Measurements from ENCODE around the gene GREM2. TPM values are rescaled to one million over a fixed set of nuclear protein-coding genes. Genes with fewer than 3 reads are reported as not detected.

Gene GREM2
- total RNA-seq, 4 donors from 2014 or later, result 0.26 to 7.0 (median 1.4) TPM

GRCh38 chr1:240610636-240611035, 1.3 kb downstream of the GREM2 start:
- Histone ChIP-seq H3K4me3 (peak overlapping the region in 1 of 2 donors; percentile 45), H3K4me1 (no peaks in the 10 kb centered on the region), H3K27ac (no peak overlapping the region), H3K36me3 (no peaks in the 10 kb centered on the region), H3K9me3 (no peaks in the 10 kb centered on the region), H3K27me3 (no peaks in the 10 kb centered on the region)
- TF ChIP-seq CTCF (IDR thresholded peaks at IDR 0.05) (no peak), POLR2A (IDR thresholded peaks at IDR 0.05) (no peak)
- no peak for DNase-seq
- intact Hi-C loops (cut with DNase I; ENCODE audit: low total_unique reads), result no loop called here

- Histone ChIP-seq H3K27ac (no peak overlapping the region), H3K4me1 (no peaks in the 10 kb centered on the region), H3K36me3 (no peaks in the 10 kb centered on the region), H3K9me3 (no peaks in the 10 kb centered on the region), H3K4me3 (no peak overlapping the region), H3K27me3 (no peaks in the 10 kb centered on the region)
- TF ChIP-seq CTCF (IDR thresholded peaks at IDR 0.05) (no peak), POLR2A (IDR thresholded peaks at IDR 0.05) (no peak)
- intact Hi-C loops (cut with DNase I; ENCODE audit: low total_unique reads), result no loop called here
- DNase-seq, result no peak
These were observed 2.4 kb downstream of the GREM2 start for GRCh38 chr1:240609527-240610060.

GRCh38 chr1:240608707-240609106, 3.2 kb downstream of the GREM2 start:
- intact Hi-C loops (cut with DNase I; ENCODE audit: low total_unique reads), result no loop called here
- Histone ChIP-seq H3K4me3 (no peak overlapping the region), H3K4me1 (no peaks in the 10 kb centered on the region), H3K36me3 (no peaks in the 10 kb centered on the region), H3K27ac (no peak overlapping the region), H3K27me3 (no peaks in the 10 kb centered on the region), H3K9me3 (no peaks in the 10 kb centered on the region)
- TF ChIP-seq CTCF (IDR thresholded peaks at IDR 0.05) (peak in 2 of 4 experiments; percentile 21), POLR2A (IDR thresholded peaks at IDR 0.05) (no peak)
- DNase-seq, result peak in 1 of 2 donors; percentile 24

GRCh38 chr1:240607006-240607405, 4.9 kb downstream of the GREM2 start:
- no peaks in the 10 kb centered on the region for H3K36me3 ChIP-seq
- TF ChIP-seq POLR2A (IDR thresholded peaks at IDR 0.05) (no peak), CTCF (IDR thresholded peaks at IDR 0.05) (no peak)
- DNase-seq, result no peak
- H3K27me3 ChIP-seq, result no peaks in the 10 kb centered on the region
- intact Hi-C loops (cut with DNase I; ENCODE audit: low total_unique reads), result no loop called here
- H3K9me3 ChIP-seq, result no peaks in the 10 kb centered on the region
- no peak overlapping the region for H3K4me3 ChIP-seq
- H3K4me1 ChIP-seq, result no peaks in the 10 kb centered on the region
- no peak overlapping the region for H3K27ac ChIP-seq

GRCh38 chr1:240602189-240602588, 9.8 kb downstream of the GREM2 start:
- no peak for TF ChIP-seq CTCF (IDR thresholded peaks at IDR 0.05)
- no peak for TF ChIP-seq POLR2A (IDR thresholded peaks at IDR 0.05)
- Histone ChIP-seq H3K4me3 (no peak overlapping the region), H3K27ac (no peak overlapping the region), H3K9me3 (no peaks in the 10 kb centered on the region), H3K36me3 (no peaks in the 10 kb centered on the region), H3K4me1 (no peaks in the 10 kb centered on the region), H3K27me3 (no peaks in the 10 kb centered on the region)
- intact Hi-C loops (cut with DNase I; ENCODE audit: low total_unique reads), result no loop called here
- no peak for DNase-seq

Data from uterus (tissue), 4 donors.